ENCODE results near the gene HTR1A. TPM values are rescaled to one million over a fixed set of nuclear protein-coding genes. Genes with fewer than 3 reads are reported as not detected.

HTR1A gene
- not detected for total RNA-seq

GRCh38 chr5:63962279-63962678, at the start of gene HTR1A:
Gene HTR1A, minus strand, starts transcription at chr5:63962445. Its CDS starts 726 bp downstream, at chr5:63961719.
- no peak within 1 kb of the TSS for H3K4me3 ChIP-seq
- no peak for DNase-seq (ENCODE audit: low spot score in 2 of 2)
- no peaks in the 10 kb centered on the region for H3K4me1 ChIP-seq
- no peaks in the 10 kb centered on the region for H3K36me3 ChIP-seq
- no peaks in the 10 kb centered on the region for H3K27me3 ChIP-seq
- no peak for TF ChIP-seq CTCF (IDR thresholded peaks at IDR 0.05)
- intact Hi-C loops (cut with DNase I) = no loop called here
- no peaks in the 10 kb centered on the region for H3K9me3 ChIP-seq
- no peak within 1 kb of the TSS for H3K27ac ChIP-seq

- Histone ChIP-seq H3K36me3 (no peaks in the 10 kb centered on the region), H3K27me3 (no peaks in the 10 kb centered on the region), H3K4me1 (no peaks in the 10 kb centered on the region), H3K27ac (no peak overlapping the region), H3K9me3 (no peaks in the 10 kb centered on the region), H3K4me3 (no peak overlapping the region)
- intact Hi-C loops (cut with DNase I) = no loop called here
- DNase-seq (ENCODE audit: low spot score in 2 of 2) = no peak
- no peak for TF ChIP-seq CTCF (IDR thresholded peaks at IDR 0.05)
These were observed 41.7 kb upstream of the HTR1A start for GRCh38 chr5:64003966-64004365.

GRCh38 chr5:64000096-64000495, 37.9 kb upstream of the HTR1A start:
- no peaks in the 10 kb centered on the region for H3K27me3 ChIP-seq

GRCh38 chr5:63987053-63987452, 24.8 kb upstream of the HTR1A start:
- DNase-seq (ENCODE audit: low spot score in 2 of 2) = no peak
- no peaks in the 10 kb centered on the region for H3K36me3 ChIP-seq
- intact Hi-C loops (cut with DNase I) = no loop called here
- TF ChIP-seq CTCF (IDR thresholded peaks at IDR 0.05) = no peak
- no peak overlapping the region for H3K27ac ChIP-seq
- H3K27me3 ChIP-seq = no peaks in the 10 kb centered on the region
- no peak overlapping the region for H3K4me3 ChIP-seq
- H3K9me3 ChIP-seq = no peaks in the 10 kb centered on the region
- H3K4me1 ChIP-seq = no peaks in the 10 kb centered on the region

More at GRCh38 chr5:64000096-64000495, 37.9 kb upstream of the HTR1A start:
- no peak for DNase-seq (ENCODE audit: low spot score in 2 of 2)
- Histone ChIP-seq H3K27ac (no peak overlapping the region), H3K36me3 (no peaks in the 10 kb centered on the region), H3K9me3 (no peaks in the 10 kb centered on the region), H3K4me3 (no peak overlapping the region), H3K4me1 (no peaks in the 10 kb centered on the region)
- intact Hi-C loops (cut with DNase I) = no loop called here
- TF ChIP-seq CTCF (IDR thresholded peaks at IDR 0.05) = no peak

GRCh38 chr5:63981864-63982263, 19.6 kb upstream of the HTR1A start:
- no peak overlapping the region for H3K27ac ChIP-seq
- H3K9me3 ChIP-seq = no peaks in the 10 kb centered on the region
- intact Hi-C loops (cut with DNase I) = no loop called here
- no peaks in the 10 kb centered on the region for H3K36me3 ChIP-seq
- H3K4me3 ChIP-seq = no peak overlapping the region
- TF ChIP-seq CTCF (IDR thresholded peaks at IDR 0.05) = no peak
- no peaks in the 10 kb centered on the region for H3K4me1 ChIP-seq
- H3K27me3 ChIP-seq = no peaks in the 10 kb centered on the region
- no peak for DNase-seq (ENCODE audit: low spot score in 2 of 2)

- H3K36me3 ChIP-seq = no peaks in the 10 kb centered on the region
- H3K27ac ChIP-seq = no peak overlapping the region
- no peaks in the 10 kb centered on the region for H3K9me3 ChIP-seq
- TF ChIP-seq CTCF (IDR thresholded peaks at IDR 0.05) = no peak
- intact Hi-C loops (cut with DNase I) = no loop called here
- DNase-seq (ENCODE audit: low spot score in 2 of 2) = no peak
- no peak overlapping the region for H3K4me3 ChIP-seq
- no peaks in the 10 kb centered on the region for H3K27me3 ChIP-seq
- H3K4me1 ChIP-seq = no peaks in the 10 kb centered on the region
These were observed 1.7 kb upstream of the HTR1A start for GRCh38 chr5:63963926-63964325.
